ELR (cell line): ENCODE data around the gene VWA5B1.
"Not testable (repeated sequence)": the region's sequence is repeated elsewhere in the genome, so short reads cannot be mapped to it uniquely, and the experiment has no call there.

ENCODE experiments used
- DNase-seq: peaks from one replicate; pipeline ENCODE4 v3.0.0-alpha.2; 2015; ENCODE audit warnings: low read depth

Gene VWA5B1, protein sequence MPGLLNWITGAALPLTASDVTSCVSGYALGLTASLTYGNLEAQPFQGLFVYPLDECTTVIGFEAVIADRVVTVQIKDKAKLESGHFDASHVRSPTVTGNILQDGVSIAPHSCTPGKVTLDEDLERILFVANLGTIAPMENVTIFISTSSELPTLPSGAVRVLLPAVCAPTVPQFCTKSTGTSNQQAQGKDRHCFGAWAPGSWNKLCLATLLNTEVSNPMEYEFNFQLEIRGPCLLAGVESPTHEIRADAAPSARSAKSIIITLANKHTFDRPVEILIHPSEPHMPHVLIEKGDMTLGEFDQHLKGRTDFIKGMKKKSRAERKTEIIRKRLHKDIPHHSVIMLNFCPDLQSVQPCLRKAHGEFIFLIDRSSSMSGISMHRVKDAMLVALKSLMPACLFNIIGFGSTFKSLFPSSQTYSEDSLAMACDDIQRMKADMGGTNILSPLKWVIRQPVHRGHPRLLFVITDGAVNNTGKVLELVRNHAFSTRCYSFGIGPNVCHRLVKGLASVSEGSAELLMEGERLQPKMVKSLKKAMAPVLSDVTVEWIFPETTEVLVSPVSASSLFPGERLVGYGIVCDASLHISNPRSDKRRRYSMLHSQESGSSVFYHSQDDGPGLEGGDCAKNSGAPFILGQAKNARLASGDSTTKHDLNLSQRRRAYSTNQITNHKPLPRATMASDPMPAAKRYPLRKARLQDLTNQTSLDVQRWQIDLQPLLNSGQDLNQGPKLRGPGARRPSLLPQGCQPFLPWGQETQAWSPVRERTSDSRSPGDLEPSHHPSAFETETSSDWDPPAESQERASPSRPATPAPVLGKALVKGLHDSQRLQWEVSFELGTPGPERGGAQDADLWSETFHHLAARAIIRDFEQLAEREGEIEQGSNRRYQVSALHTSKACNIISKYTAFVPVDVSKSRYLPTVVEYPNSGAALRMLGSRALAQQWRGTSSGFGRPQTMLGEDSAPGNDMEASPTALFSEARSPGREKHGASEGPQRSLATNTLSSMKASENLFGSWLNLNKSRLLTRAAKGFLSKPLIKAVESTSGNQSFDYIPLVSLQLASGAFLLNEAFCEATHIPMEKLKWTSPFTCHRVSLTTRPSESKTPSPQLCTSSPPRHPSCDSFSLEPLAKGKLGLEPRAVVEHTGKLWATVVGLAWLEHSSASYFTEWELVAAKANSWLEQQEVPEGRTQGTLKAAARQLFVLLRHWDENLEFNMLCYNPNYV

DNA sequence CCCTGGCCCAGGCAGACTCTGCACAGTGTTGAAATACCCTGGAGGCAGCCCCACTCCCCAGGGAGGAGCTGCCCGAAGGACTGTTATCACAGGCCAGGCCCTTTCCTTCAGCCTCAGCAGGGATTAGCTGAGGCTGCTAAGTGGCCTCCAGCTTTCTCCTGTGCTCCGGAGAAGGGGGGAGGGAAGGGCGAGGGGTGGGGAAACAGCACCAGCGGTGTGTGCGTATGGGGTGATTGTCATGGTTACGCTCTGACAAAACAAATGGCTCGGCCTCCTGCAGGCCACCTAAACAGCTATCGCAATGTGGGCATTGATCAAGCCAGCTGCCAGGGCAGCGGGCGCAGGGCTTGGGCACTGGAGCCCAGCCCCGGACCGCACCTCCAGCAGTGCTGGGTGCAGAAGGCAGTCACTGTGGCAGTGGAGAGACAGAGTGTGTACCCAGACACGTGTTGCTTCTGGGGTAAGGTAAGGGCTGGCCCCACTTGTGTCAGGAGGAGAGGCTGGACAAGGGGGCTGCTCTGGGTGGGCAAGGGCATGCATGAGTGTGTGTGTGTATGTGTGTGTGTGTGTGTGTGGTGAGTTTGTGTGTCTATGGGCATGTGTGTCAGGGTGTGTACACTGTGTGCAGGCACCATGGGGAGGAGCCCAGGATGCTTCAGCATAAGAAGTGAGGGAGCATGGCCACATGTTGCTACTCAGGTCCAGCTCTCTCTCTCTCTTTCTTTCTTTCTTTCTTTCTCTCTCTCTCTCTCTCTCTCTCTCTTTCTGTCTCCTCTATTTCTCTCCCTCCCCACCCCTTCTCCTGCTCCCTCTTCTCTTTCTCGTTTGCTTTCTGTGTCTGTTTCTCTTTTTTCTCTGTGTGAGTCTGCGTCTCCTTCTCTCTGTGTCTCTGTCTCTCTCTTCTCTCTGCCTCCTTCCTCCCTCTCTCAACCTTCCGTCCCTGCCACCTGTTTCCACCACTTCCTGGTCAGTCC, at the start of gene VWA5B1:
VWA5B1 (plus strand) TSS at position 252 of the 974 bp plus-strand sequence. CDS start 19,727 bp downstream, outside the sequence.
- no peak for DNase-seq

DNA sequence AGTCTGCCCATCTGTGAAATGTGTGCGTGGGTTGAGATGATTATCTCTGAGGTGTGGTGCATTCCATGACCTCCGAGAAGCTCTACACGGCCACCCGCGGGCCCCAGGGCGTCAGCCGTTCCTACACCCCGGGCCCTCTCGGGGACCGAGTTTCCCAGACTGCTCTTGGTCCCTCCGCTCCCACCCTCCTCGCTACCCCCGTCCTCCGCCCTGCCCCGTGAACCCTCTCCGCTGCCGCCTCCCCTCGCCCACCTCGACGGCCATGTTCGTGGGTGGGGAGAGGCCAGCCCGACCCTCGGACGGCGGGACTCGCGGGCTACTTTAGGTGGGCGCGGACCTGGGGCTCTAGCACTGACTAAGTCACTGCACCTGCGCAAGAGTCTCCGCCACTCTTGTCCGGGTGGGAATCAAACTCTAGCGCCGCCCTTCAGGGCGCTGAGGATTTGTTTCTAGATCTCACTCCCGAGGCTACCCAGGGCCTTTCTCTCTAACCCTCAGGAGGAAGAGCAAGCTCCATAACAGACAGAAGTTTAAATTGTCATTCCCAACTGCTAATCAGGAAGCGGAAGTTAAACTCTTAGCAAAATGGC, 47.7 kb upstream of the VWA5B1 start:
- no peak for DNase-seq

DNA sequence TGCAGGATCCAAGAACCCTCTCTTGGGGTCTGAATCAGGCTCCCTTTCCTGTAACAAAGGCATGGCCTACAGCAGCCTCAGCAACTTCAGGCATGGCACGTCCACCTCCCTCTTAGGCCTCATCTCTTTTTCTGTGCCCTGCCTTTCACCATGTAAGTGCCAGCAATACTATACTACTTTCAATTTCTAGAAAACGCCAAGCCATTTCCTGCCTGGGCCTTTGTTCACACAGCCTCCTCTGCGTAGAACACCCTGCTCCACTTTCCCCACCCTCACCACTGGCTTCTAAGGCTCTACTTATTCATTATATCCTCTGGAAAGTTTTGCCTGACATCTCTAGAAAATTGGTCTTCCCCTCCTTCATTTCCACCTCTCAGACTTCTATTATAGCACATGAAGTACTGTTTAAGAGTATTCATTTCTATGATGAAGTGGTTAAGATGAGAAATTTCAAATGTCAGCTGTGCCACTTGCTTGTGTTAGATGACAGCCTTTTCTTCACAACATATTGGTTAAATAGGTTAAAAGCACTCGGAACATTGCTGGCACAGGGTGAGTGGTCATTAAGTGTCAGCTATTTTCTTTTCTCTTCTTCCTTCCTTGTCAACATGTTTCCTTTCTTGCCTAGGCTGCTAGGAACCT, 41.6 kb upstream of the VWA5B1 start:
- DNase-seq: no peak

DNA sequence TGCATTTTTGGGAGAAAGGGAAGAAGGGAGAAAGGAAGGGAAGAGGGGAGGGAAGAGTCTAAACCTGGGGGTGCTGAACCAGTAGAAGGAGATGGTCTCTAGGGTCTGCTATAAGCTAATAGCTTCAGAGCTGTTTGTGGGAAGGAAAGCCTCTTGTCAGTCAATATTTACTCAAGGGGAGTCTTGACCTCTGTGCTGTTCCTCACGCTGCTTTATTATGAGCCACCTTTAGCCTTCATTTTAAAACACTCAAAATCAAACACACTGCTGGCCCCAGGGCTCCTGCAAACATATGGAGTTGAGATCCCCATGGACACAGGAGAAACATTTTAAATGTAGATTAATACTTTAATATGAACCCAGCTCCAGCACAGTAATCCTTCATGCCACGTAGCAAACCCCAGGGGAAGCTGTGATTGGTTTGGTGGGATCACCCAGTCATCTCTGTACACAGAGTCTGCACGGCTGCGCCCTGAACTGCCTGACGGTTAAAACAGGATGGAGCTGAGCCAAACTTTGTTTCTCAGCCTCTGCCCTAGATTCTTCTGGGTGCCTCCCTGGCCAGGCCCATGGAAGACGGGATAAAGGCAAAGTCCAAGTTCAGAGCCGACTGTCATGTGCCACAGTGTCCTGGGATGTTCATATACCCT, 40.2 kb upstream of the VWA5B1 start:
- no peak for DNase-seq

DNA sequence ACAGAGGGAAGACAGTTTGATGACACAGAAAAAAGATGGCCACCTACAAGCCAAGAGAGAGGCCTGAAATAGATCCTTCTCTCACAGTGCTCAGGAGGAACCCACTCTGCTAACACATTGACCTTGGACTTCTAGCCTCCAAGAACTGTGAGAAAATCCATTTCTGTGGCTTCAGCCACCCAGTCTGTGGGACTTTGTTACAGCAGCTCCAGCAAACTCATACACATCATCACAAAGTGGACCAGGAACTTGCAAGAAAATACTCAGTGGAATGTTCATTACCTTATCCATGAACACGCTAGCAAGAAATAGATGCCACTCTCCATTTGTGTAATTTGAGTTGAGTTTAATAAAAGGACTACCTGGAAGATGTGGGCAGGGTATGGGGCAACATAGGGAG, 38.1 kb upstream of the VWA5B1 start:
- DNase-seq: no peak

DNA sequence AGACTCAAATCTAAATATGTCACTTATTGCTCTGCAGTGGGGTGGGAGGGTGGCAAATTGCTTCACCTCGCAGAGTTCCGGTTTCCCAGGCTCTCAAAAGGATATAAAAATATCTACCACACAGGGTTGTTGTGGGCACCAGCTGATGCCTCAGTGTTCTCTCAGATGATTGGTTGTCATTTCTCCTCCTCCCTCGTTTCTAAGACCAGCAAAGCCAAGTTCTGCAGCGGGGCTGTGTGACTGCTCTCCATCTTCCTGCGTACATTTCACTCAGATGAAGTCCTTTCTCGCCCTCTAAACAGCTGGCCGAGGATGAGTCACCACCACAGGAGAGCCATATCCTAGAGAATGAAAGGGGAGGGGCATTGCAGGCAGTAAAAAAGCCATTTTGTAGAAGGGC, 35.0 kb upstream of the VWA5B1 start:
- peak; percentile 63 for DNase-seq

DNA sequence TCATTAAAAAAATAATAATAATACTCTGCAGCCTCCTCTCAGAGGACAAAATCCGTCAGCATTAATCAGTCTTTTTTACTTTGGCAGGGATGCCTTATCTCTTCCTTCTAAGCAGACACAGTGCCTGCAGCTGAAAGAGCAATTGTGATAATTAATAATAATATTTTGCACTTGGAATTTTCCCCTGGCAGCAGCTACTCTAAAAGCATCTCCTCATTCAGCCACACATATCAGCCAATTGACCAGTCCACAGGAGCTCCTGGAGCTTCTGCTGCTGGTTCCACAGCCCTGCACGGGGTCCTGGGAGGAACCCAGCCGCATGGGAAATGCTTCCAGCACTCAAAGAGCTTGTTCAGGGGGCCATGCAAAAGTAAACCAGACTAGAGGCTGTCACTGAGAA, 31.0 kb upstream of the VWA5B1 start:
- no peak for DNase-seq

DNA sequence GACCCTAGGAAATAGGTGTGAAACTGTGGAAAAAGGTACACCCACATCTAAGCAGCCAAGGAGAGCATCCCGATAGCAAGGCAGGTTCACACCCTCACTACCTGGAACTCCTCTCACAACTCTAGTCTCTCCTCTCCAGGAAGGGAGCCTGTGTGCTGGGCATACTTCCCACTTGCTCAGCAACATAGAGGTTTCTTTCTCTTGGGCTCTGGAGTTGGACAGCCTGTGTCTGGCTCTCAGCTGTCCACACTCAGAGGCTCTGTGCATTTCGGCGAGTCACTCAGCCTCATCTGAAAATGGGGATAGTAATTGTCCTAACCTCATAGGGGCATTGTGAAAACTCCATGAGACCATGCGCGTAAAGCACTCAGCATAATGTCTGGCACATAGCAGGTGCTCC, 29.6 kb upstream of the VWA5B1 start:
- no peak for DNase-seq

DNA sequence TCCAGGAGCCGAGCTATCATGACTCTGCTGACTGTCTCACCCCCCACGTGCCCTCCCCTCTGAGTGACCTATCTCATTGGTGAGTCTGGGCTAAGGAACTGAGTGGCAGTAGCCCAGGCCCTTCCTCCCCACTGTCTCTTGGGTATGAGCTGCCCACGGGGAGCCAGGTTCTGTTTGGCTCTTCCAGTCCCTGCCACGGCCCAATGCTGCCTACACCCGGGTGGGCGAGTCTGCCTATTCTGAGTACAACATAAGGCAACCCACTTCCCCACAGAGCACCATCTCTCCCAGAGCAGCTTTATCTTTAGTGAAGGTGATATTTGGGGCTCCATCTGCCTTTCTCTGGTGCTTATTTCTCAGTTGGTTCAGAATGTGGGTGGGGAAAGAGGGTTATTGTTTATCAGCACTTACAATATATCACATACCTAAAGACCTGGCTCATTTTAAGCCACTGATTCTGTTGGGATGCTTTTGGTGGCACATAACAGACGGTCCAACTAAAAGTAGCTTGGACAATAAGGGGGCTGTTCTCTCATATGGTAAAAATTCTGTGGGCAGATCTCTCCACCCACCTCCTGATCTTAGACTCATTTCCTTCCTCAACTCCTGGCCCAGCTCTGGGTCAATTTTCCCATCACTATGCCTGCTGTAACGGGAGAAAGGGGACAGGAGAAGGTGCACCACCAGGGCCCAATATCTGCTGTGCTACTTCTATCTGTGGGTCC, 27.7 kb upstream of the VWA5B1 start:
- DNase-seq: no peak

DNA sequence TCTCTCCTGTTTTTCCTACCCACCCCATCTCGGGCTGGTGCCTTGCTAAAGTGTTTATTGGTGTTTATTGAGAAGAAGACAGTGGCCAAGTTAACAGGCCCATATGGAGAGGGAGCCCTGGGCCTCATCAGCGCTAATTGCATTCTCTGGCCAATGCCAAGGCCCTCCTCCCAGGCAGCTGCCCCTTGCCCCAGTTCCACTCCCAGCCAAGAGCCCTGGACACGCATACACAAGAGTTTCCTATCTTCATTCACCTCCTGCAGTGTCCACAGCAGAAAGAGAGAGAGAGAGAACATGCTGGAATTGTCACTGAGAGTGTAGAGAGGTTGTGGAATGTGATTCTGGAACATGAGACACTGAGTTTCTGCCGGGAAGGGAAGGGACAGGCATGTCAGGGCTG, 25.4 kb upstream of the VWA5B1 start:
- DNase-seq: no peak

DNA sequence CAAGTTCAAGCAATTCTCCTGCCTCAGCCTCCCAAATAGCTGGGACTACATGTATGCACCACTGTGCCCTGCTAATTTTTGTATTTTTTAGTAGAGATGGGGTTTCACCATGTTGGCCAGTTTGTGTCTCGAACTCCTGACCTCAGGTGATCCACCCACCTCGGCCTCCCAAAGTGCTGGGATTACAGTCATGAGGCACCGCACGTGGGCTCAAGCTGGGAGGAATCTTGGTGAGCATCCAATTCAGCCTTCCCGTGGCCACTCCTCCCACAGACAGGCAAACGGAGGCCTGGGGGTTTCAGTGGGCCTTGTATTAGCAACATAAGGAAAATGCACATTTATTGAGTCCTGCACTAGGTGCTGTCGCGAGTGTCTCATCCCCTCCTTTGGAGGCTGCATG, 24.5 kb upstream of the VWA5B1 start:
- DNase-seq: no peak

DNA sequence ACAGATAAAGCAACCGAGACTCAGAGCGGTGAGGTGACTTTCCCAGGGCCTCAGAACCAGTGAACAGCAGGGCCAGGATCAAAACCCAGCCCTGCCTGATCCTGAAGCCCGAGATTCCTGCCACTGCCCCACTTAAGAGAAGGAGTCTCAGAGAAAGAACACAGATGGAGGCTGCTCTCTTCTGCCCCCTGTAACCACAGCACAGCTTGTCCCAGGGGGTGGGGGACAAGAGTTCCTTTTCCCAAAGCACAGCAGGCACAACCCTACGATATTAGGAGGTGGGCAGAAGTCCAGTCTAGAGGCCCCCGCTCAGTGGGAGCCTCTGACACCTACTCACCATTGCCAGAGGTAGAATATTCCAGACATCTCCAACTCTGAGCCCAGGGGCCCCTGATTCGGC, 24.0 kb upstream of the VWA5B1 start:
- no peak for DNase-seq

DNA sequence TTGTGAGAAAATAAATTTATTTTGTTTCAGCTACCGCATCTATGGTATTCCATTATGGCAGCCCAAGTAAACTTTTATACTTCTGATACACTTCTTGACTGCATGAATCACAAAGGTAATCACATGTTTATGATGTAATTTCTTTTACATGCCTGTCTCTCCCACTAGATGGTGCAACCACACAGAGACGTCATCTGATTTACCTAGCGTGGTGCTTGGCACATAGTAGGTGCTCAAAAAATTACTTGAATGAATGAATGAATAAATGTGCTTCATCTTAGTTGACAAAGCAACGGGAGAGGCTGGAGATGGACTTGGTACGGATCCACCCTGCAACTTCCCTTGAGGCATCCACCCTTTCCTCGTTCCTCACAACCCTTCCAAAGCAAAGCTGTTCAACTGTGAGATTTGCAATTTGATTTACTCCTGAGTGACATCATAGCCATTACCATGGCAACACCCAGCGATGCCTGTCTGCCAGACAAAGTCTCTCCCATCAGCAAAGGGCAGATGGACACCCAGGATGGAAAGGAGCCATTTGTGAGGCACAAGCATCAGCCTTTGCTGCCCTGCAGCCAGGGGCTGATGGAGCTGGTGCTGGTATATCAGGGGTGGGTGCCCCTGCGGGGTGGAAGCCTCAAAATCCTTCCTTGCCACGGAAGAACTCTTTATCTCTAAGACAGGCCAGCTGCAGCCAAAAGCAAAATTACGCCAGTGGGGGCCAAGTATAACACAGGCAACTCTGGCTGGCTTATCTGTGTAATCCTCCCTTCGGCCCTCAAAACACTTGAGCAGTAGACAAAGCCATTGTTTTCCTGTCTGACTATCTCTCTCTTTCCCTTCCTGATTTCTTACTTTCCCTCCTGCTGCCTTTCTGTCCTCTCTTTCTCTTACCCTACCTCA, 18.9 kb upstream of the VWA5B1 start:
- peak; percentile 9 for DNase-seq

DNA sequence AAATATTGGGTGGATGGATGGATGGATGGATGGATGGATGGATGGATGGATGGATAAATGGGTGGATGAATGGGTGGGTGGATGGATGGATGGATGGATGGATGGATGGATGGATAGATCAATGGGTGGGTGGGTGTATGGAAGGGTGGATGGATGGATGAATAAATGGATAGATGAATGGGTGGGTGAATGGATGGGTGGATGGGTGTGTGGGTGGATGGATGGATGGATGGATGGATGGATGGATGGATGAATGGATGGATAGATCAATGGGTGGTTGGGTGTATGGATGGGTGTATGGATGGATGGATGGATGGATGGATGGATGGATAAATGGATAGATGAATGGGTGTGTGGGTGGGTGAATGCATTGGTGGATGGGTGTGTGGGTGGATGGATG, 17.0 kb upstream of the VWA5B1 start:
- not testable (repeated sequence) for DNase-seq

DNA sequence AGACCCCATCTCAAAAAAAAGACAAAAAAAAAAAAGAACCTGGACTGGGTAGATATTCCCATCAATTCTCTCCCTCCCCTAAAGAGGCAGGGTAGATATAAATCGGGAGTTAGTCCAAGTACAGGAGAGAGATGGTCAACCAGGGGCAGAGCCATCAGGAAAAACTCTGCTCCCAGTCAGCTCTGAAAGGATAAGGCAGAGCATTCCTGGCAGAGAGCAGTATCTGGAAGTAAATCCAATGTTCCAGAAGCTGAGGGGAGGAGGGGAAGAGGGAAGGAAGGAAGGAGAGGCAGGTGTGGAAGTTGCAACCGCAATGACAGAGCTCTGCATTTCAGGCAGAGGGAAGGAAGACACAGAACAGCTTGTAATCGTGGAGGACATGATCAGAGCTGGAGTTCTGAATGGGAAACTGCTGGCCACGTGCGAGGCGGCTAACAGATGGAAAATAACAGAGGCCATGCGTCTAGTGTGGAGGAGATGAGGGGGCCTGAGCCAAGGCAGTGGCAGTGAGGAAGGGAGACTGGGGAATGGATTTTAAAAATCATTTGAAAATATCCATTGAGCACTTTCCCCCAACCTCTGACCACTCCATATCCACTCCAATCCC, 15.3 kb upstream of the VWA5B1 start:
- no peak for DNase-seq

DNA sequence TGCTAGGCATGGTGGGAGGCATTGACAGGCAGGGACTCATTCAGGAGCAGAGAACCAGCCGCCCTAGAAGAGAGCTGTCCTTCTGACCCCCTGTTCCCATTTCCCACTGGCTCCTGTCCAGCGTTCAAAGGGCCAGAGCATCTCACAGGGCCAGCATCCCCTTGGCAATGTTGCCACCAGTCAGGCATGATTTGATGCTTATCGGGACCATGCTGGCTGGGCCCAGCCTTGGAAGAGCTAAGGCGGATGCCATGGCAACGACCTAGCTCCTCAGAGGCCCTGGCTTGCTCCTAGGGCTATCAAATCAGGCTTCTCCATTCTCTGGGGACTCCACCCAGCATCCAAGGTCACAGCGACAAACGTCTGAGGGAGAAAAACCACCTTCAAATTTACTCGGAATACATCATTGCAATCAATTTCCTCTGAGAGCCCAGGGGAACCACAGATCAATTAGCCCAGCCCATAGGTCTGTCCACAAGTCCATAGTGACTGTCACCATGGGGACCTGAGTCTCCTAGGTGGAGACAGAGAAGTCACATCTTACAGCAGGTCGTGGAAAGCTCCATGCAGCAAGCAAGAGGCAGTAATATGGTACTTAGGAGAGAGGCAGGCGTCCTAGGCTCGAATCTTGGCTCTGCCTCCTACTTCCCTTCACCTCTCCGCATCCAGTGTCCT, 14.1 kb upstream of the VWA5B1 start:
- no peak for DNase-seq

DNA sequence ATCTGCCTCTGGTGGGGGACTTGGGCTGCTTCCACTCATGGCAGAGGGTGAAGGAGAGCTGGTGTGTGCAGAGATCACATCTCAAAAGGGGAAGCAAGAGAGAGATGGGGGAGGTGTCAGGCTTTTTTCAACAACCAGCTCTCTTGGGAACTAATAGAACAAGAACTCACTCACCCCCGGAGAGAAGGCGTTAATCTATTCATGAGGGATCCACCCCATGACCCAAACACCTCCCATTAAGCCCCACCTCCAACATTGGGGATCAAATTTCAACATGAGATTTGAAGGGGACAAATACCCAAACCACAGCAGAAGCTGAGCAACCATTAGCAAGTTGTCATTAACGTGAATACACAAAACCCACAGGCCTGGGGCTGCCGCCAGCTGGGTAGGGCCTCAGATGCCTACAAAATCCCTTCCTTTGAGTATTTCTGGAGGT, 12.0 kb upstream of the VWA5B1 start:
- no peak for DNase-seq
